ENCODE results near the gene SLC22A15.
"Not testable (repeated sequence)": the region's sequence is repeated elsewhere in the genome, so short reads cannot be mapped to it uniquely, and the experiment has no call there.

Gene SLC22A15

GRCh38 chr1:116044071-116044470 lies 67.8 kb downstream of the SLC22A15 start:
- no peak for DNase-seq

GRCh38 chr1:116046933-116047332 lies 70.6 kb downstream of the SLC22A15 start:
- DNase-seq = not testable (repeated sequence)

GRCh38 chr1:116051896-116052295 lies 75.6 kb downstream of the SLC22A15 start:
- not testable (repeated sequence) for DNase-seq

GRCh38 chr1:116062201-116062600 lies 85.9 kb downstream of the SLC22A15 start:
- DNase-seq = no peak

GRCh38 chr1:116064616-116065015 lies 88.3 kb downstream of the SLC22A15 start:
- DNase-seq = no peak

- DNase-seq = no peak
Observed at GRCh38 chr1:116066868-116067565, 90.7 kb downstream of the SLC22A15 start.

- no peak for DNase-seq
Observed at GRCh38 chr1:116067566-116067890, 91.2 kb downstream of the SLC22A15 start.

GRCh38 chr1:116075575-116075974 lies 99.3 kb downstream of the SLC22A15 start:
- DNase-seq = no peak

GRCh38 chr1:116075990-116076389 lies 99.7 kb downstream of the SLC22A15 start:
- no peak for DNase-seq

- no peak for DNase-seq
Observed at GRCh38 chr1:116076831-116077230, 100.5 kb downstream of the SLC22A15 start.

- DNase-seq = no peak
Observed at GRCh38 chr1:116078699-116079223, 102.4 kb downstream of the SLC22A15 start.

- no peak for DNase-seq
Observed at GRCh38 chr1:116087628-116088027, 111.3 kb downstream of the SLC22A15 start.

- no peak for DNase-seq
Observed at GRCh38 chr1:116089870-116090269, 113.6 kb downstream of the SLC22A15 start.

GRCh38 chr1:116091083-116091482 lies 114.8 kb downstream of the SLC22A15 start:
- DNase-seq = no peak

- no peak for DNase-seq
Observed at GRCh38 chr1:116092752-116093489, 116.6 kb downstream of the SLC22A15 start.

GRCh38 chr1:116095027-116095426 lies 118.7 kb downstream of the SLC22A15 start:
- no peak for DNase-seq

GRCh38 chr1:116096013-116096618 lies 119.8 kb downstream of the SLC22A15 start:
- DNase-seq = no peak

GRCh38 chr1:116097626-116098025 lies 121.3 kb downstream of the SLC22A15 start:
- no peak for DNase-seq

GRCh38 chr1:116099379-116099778 lies 123.1 kb downstream of the SLC22A15 start:
- DNase-seq = no peak

- DNase-seq = no peak
Observed at GRCh38 chr1:116099919-116100318, 123.6 kb downstream of the SLC22A15 start.

- no peak for DNase-seq
Observed at GRCh38 chr1:116104667-116105066, 128.4 kb downstream of the SLC22A15 start.

GRCh38 chr1:116105996-116106395 lies 129.7 kb downstream of the SLC22A15 start:
- peak; percentile 31 for DNase-seq

GRCh38 chr1:116106646-116107045 lies 130.3 kb downstream of the SLC22A15 start:
- DNase-seq = no peak

- DNase-seq = no peak
Observed at GRCh38 chr1:116107371-116107770, 131.1 kb downstream of the SLC22A15 start.
